Mucosa of stomach (tissue), 1 donor: ENCODE data around the gene MEX3C.

Experiments
- H3K27me3 ChIP-seq: one replicate; pipeline ENCODE4 v1.7.0; 2013; ENCODE audit warnings: mild to moderate bottlenecking, low read length; ENCODE audit not compliant: control insufficient read depth, insufficient read depth
- H3K36me3 ChIP-seq: one replicate; pipeline ENCODE4 v1.7.0; 2013; ENCODE audit warnings: low read length; ENCODE audit not compliant: control insufficient read depth, insufficient read depth
- H3K4me1 ChIP-seq: one replicate; pipeline ENCODE4 v1.7.0; 2013; ENCODE audit warnings: mild to moderate bottlenecking, low read length; ENCODE audit not compliant: control insufficient read depth, insufficient read depth
- H3K4me3 ChIP-seq: one replicate; pipeline ENCODE4 v1.7.0; 2013; ENCODE audit warnings: low read length
- H3K9ac ChIP-seq: one replicate; pipeline ENCODE4 v1.7.0; 2013; ENCODE audit warnings: mild to moderate bottlenecking, low read length, moderate library complexity
- H3K9me3 ChIP-seq: one replicate; pipeline ENCODE4 v1.7.0; 2013; ENCODE audit warnings: mild to moderate bottlenecking, low read length, moderate library complexity; ENCODE audit not compliant: control insufficient read depth
- donor health status: Pancreatic carcinoma.

Gene MEX3C

GRCh38 chr18:51196811-51197660, 445 bp downstream of the MEX3C start:
- Histone ChIP-seq H3K9me3 (no peaks in the 10 kb centered on the region), H3K4me1 (no peaks in the 10 kb centered on the region), H3K9ac (peak overlapping the region; percentile 87), H3K36me3 (no peaks in the 10 kb centered on the region), H3K4me3 (peak overlapping the region; percentile 67), H3K27me3 (no peaks in the 10 kb centered on the region)

GRCh38 chr18:51196118-51196810, 1.2 kb downstream of the MEX3C start:
- no peaks in the 10 kb centered on the region for H3K9me3 ChIP-seq
- H3K36me3 ChIP-seq: no peaks in the 10 kb centered on the region
- peak overlapping the region; percentile 67 for H3K4me3 ChIP-seq
- H3K27me3 ChIP-seq: no peaks in the 10 kb centered on the region
- peak overlapping the region; percentile 87 for H3K9ac ChIP-seq
- H3K4me1 ChIP-seq: no peaks in the 10 kb centered on the region

DNA sequence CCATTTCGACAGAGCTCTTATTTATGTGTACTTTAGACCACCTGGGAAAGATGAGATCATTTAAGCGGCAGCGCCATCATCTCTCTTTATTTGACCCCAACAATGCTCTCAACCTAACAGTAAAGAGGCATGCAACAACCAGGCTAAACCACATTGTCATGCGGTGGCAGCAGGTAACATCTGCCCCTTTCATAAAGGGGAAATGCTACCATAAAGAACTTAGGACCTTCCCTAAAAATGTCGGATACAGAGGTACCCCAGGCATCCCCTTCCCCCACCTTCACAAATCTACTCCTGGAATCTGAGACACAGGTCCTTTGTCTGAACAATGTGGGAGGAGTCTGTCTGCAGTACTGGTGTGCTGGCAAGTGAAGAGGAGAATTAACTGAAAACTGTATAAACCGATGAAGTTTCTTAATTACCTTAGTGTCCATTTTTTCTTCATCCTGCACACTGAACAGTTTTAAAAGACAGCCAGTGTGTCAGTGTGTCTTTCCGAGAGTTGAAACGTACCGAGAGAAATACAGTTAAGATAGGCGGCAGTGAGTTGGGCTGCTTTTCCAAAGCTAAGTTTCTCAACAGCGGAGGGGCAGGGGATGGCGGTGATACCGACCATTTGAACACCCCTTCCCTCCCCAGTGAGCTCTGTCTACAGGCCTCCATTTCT, 1.9 kb downstream of the MEX3C start:
- Histone ChIP-seq H3K27me3 (no peaks in the 10 kb centered on the region), H3K36me3 (no peaks in the 10 kb centered on the region), H3K9me3 (no peaks in the 10 kb centered on the region), H3K4me1 (no peaks in the 10 kb centered on the region), H3K4me3 (peak overlapping the region; percentile 67), H3K9ac (peak overlapping the region; percentile 87)

DNA sequence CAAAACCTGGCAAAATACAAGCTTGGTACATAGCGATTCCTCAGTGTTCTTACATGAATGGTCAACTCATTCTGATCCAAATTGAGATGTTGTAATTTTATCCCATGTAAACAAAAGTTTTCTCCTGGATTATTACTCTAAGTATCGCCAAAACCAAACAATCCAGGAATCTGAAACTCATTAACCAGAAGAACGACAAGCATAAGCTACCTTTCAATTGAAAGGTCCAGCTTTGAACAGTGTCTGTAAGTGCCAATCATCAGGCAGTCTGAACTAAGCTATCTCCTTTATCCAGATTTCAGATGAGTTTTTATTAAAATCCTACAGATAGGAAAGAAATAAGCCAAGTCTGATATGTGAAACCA, 2.4 kb downstream of the MEX3C start:
- no peaks in the 10 kb centered on the region for H3K27me3 ChIP-seq
- H3K9ac ChIP-seq: peak overlapping the region; percentile 14
- H3K9me3 ChIP-seq: no peaks in the 10 kb centered on the region
- peak overlapping the region; percentile 6 for H3K4me3 ChIP-seq
- H3K36me3 ChIP-seq: no peaks in the 10 kb centered on the region
- no peaks in the 10 kb centered on the region for H3K4me1 ChIP-seq

DNA sequence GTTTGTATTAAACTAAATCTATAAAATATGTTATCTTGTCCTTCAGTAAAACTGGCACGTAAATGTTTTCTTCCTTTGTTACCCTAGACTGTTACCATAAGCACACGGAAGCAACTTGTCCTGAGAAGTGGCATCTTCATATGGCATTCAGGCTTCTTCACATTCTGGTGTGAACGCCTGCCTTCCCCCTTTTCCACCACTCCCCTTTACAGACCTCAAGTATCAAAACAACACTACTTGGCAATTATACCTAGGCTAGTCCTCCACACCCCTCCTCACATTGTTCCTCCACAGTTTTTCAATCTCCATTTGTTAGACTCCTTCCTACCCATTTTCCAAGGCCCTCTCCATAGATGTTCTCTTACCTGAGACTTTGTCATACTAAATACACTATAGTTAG, 2.9 kb downstream of the MEX3C start:
- H3K4me3 ChIP-seq: peak overlapping the region; percentile 6
- H3K9me3 ChIP-seq: no peaks in the 10 kb centered on the region
- no peaks in the 10 kb centered on the region for H3K4me1 ChIP-seq
- H3K36me3 ChIP-seq: no peaks in the 10 kb centered on the region
- H3K9ac ChIP-seq: peak overlapping the region; percentile 14
- no peaks in the 10 kb centered on the region for H3K27me3 ChIP-seq

DNA sequence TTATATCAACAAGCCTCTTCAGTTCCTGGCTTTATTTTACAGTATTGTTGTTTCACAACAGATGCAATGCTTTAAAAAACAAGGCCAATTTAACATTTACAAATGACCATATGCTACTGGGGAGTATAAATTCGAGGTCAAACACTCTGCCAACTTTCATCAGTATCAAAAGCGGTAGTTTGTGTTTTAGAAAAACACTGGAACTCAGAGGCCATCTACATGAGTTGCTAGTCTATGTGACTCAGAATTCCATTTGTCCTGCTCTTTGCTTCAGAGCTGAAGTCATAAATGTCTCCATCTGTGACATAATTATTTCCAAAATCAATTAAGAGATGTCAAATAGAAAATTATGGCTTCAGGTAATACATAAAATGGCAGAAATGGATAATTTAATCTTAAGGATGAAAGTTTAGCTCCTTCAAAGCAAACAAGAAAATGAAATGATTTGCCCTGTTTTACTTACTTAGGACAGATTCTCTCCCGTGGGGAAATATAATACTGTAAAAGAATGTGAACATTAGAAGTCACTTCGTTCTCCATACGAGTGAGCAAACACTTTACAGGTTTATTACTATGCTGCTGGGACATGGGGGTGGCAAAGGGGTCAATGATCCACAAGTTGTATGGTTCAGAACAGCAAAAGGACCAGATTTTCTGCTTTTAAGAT, 3.7 kb downstream of the MEX3C start:
- H3K9ac ChIP-seq: no peak overlapping the region
- H3K4me3 ChIP-seq: no peak overlapping the region
- no peaks in the 10 kb centered on the region for H3K27me3 ChIP-seq
- H3K4me1 ChIP-seq: no peaks in the 10 kb centered on the region
- H3K36me3 ChIP-seq: no peaks in the 10 kb centered on the region
- H3K9me3 ChIP-seq: no peaks in the 10 kb centered on the region

DNA sequence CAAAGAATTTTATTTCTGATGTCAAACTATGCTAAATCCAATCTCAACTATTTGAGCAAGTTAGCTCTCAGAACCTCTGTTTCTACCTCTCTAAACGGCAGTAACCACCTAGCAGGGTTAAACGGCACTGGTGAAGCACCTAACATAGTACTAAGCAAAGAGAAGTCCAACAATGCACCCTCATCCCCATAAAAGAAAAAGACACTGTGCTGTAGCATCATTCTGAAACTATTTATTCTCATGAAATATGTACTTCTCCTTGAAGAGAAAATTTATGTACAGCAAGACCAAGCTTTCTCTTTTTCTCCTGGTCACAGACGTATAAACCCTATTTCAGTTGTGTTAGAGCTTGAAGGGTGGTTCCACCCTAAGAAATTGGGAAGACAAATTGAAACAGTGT, 4.8 kb downstream of the MEX3C start:
- Histone ChIP-seq H3K9me3 (no peaks in the 10 kb centered on the region), H3K36me3 (no peaks in the 10 kb centered on the region), H3K27me3 (no peaks in the 10 kb centered on the region), H3K4me1 (no peaks in the 10 kb centered on the region), H3K4me3 (no peak overlapping the region), H3K9ac (no peak overlapping the region)

DNA sequence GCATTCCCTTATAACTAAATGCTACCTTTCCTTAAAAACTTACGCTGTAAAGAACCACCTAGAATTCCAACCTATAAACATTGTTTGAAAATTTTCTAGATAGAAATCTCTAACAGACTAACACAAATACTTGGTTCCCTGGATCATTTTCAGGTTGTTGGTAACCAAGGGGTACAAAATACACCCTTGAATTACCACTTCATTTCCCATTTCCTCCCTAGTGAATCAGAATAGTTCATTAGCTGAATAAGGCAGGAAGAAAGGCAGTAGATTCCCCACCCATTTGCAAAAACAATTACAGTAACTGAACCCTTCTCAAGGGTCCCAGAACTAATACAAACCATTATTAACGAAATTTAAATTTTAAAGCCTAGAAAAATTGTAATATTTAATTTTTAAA, 5.5 kb downstream of the MEX3C start:
- H3K4me1 ChIP-seq: peaks cover 2% of the 10 kb centered on the region
- no peak overlapping the region for H3K4me3 ChIP-seq
- H3K27me3 ChIP-seq: no peaks in the 10 kb centered on the region
- no peaks in the 10 kb centered on the region for H3K9me3 ChIP-seq
- no peaks in the 10 kb centered on the region for H3K36me3 ChIP-seq
- H3K9ac ChIP-seq: no peak overlapping the region

- H3K36me3 ChIP-seq: no peaks in the 10 kb centered on the region
- no peak overlapping the region for H3K4me3 ChIP-seq
- H3K27me3 ChIP-seq: no peaks in the 10 kb centered on the region
- peaks cover 7% of the 10 kb centered on the region for H3K4me1 ChIP-seq
- no peak overlapping the region for H3K9ac ChIP-seq
- H3K9me3 ChIP-seq: no peaks in the 10 kb centered on the region
Observed at GRCh38 chr18:51191128-51191717, 6.3 kb downstream of the MEX3C start.

DNA sequence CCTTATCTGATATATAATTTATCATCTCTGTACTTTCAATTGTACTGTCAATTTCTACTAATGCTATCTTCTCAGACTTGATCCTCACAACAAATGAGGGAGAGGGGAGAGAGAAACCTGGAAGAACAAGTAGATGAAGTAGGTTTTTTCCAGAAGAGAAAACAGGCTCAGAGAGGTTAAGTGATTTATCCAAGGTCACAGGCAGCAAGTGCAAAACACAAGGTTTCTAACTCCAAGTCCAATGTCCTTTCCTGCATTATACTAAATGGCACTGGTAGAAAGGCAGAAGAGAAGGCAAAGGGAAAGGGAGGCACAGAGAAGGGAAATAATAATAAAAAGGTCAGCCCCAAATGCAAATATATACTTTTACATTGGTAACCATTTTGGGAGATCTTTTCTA, 7.5 kb downstream of the MEX3C start:
- Histone ChIP-seq H3K27me3 (no peaks in the 10 kb centered on the region), H3K4me1 (peaks cover 7% of the 10 kb centered on the region), H3K4me3 (no peak overlapping the region), H3K36me3 (no peaks in the 10 kb centered on the region), H3K9ac (no peak overlapping the region), H3K9me3 (no peaks in the 10 kb centered on the region)

- H3K36me3 ChIP-seq: no peaks in the 10 kb centered on the region
- peaks cover 14% of the 10 kb centered on the region for H3K4me1 ChIP-seq
- no peak overlapping the region for H3K4me3 ChIP-seq
- H3K9ac ChIP-seq: no peak overlapping the region
- H3K27me3 ChIP-seq: no peaks in the 10 kb centered on the region
- H3K9me3 ChIP-seq: no peaks in the 10 kb centered on the region
Observed at GRCh38 chr18:51188024-51188701, 9.3 kb downstream of the MEX3C start.
